ENCODE measurements around the gene FAT1.
A peak's percentile ranks its signal among the peaks of the same experiment; 100 is the strongest.

FAT1 gene

DNA sequence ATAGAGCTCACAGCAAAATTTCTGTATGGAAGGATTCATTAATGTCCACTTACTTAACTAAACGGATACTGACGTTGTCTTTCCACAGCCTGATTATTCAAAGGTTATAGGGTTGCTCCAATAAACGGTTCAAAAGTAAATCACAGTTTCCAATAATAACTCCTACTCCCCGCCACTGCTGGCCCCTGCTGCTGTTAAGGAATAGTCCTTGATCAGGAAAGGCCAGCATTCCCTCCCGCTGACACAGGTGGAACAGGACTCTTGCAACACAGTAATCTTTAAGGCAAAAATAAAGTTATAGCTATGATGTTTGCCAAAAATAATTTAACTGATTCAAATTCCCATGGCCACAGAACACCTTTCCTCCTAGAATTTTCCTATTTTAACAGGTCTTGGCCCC is 53.9 kb downstream of the FAT1 start:
- Histone ChIP-seq H2AK5ac (ENCODE audit: low read length) (no peak overlapping the region), H4K12ac (ENCODE audit: low read depth, low read length) (no peak overlapping the region)

DNA sequence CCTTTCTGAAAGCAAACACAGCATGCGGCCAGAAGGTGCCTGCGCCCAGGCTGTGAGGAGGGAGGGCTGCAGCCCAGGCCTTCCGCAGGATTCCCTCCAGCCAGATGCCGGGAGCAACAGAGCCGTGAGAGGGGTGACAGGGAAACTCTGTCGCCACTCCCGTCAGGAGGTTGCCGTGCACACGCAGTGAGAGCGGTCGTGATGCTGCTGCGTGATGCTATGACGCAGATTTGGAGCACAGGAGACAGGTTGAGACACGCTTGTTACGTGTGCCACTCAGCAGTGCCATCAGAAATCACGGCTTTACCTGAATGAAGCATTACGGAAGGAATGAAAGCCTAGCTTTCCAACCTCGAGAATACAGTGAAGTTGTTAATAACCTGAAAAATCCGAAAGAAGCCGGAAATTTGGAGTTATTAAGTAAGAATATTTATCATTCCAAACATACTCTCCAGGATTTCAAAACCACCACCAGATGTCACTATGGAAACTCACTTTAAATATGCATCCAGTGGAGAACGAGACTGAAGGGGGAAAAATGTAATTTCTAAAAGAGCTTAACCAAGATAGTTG is 54.4 kb downstream of the FAT1 start:
- no peak overlapping the region for H3K18ac ChIP-seq (ENCODE audit: low read length)
- H3K9ac ChIP-seq (ENCODE audit: low read length), result no peak overlapping the region
- no peak overlapping the region for H2AK5ac ChIP-seq (ENCODE audit: low read length)
- peak; percentile 56 to 89 for DNase-seq
- no peak overlapping the region for H3K27ac ChIP-seq (ENCODE audit: low read depth, low read length)
- no peaks in the 10 kb centered on the region for H3K27me3 ChIP-seq (ENCODE audit: insufficient read depth, low read length)
- peaks cover 3 to 7% of the 10 kb centered on the region in 2 experiments for H3K36me3 ChIP-seq (ENCODE audit: control insufficient read depth in 1 of 2, insufficient read depth in 2 of 2, low read length in 2 of 2)
- peak overlapping the region; percentile 9 for H3K4ac ChIP-seq (ENCODE audit: low read depth, low read length)
- H2BK5ac ChIP-seq (ENCODE audit: low read depth, low read length, poor library complexity), result no peak overlapping the region
- no peak overlapping the region for H4K12ac ChIP-seq (ENCODE audit: low read depth, low read length)
- no peaks in the 10 kb centered on the region for H3K79me2 ChIP-seq (ENCODE audit: control insufficient read depth, insufficient read depth, low read length, poor library complexity)
- H3K4me2 ChIP-seq (ENCODE audit: low read length), result no peak overlapping the region
- no peak overlapping the region for H2BK12ac ChIP-seq (ENCODE audit: low read length)
- H2BK120ac ChIP-seq (ENCODE audit: insufficient read depth, low read length, poor library complexity), result no peak overlapping the region
- H3K4me1 ChIP-seq (ENCODE audit: control insufficient read depth in 1 of 2, insufficient read depth in 2 of 2, low read length in 2 of 2), result peaks cover under 1 to 2% of the 10 kb centered on the region in 2 experiments
- H3K14ac ChIP-seq (ENCODE audit: low read length), result no peak overlapping the region
- no peak overlapping the region for H4K91ac ChIP-seq (ENCODE audit: low read depth, low read length)
- WGBS (ENCODE audit: extremely low coverage, insufficient coverage, insufficient read length), result no CpG with 5 or more reads among the region's 21 CpGs
- H3K9me3 ChIP-seq (ENCODE audit: insufficient read depth, low read depth, low read length), result no peaks in the 10 kb centered on the region
- no peak overlapping the region for H3K4me3 ChIP-seq (ENCODE audit: low read depth, low read length)
- H3K23ac ChIP-seq (ENCODE audit: low read length), result no peak overlapping the region
- peaks cover 4% of the 10 kb centered on the region for H3K79me1 ChIP-seq (ENCODE audit: low read length)
- H2AFZ ChIP-seq (ENCODE audit: insufficient read depth, low read length, poor library complexity), result no peak overlapping the region
- H4K8ac ChIP-seq (ENCODE audit: low read depth, low read length), result no peak overlapping the region

More for the DNA sequence above, 53.9 kb downstream of the FAT1 start:
- Histone ChIP-seq H3K27ac (ENCODE audit: low read depth, low read length) (no peak overlapping the region), H2BK120ac (ENCODE audit: insufficient read depth, low read length, poor library complexity) (no peak overlapping the region), H3K23ac (ENCODE audit: low read length) (no peak overlapping the region), H3K27me3 (ENCODE audit: insufficient read depth, low read length) (no peaks in the 10 kb centered on the region), H3K18ac (ENCODE audit: low read length) (no peak overlapping the region), H3K79me2 (ENCODE audit: control insufficient read depth, insufficient read depth, low read length, poor library complexity) (no peaks in the 10 kb centered on the region), H4K91ac (ENCODE audit: low read depth, low read length) (no peak overlapping the region), H3K4ac (ENCODE audit: low read depth, low read length) (no peak overlapping the region), H3K4me1 (ENCODE audit: control insufficient read depth in 1 of 2, insufficient read depth in 2 of 2, low read length in 2 of 2) (peaks cover 2 to 4% of the 10 kb centered on the region in 2 experiments), H2BK12ac (ENCODE audit: low read length) (no peak overlapping the region), H2AFZ (ENCODE audit: insufficient read depth, low read length, poor library complexity) (no peak overlapping the region), H3K14ac (ENCODE audit: low read length) (no peak overlapping the region), H3K9ac (ENCODE audit: low read length) (no peak overlapping the region), H3K79me1 (ENCODE audit: low read length) (peaks cover 4% of the 10 kb centered on the region), H4K8ac (ENCODE audit: low read depth, low read length) (no peak overlapping the region), H3K9me3 (ENCODE audit: insufficient read depth, low read depth, low read length) (no peaks in the 10 kb centered on the region), H3K4me2 (ENCODE audit: low read length) (no peak overlapping the region), H3K36me3 (ENCODE audit: control insufficient read depth in 1 of 2, insufficient read depth in 2 of 2, low read length in 2 of 2) (peaks cover 3 to 7% of the 10 kb centered on the region in 2 experiments), H2BK5ac (ENCODE audit: low read depth, low read length, poor library complexity) (no peak overlapping the region), H3K4me3 (ENCODE audit: low read depth, low read length) (no peak overlapping the region)
- DNase-seq, result peak; percentile 35 to 63
- no CpG with 5 or more reads among the region's 5 CpGs for WGBS (ENCODE audit: extremely low coverage, insufficient coverage, insufficient read length)

DNA sequence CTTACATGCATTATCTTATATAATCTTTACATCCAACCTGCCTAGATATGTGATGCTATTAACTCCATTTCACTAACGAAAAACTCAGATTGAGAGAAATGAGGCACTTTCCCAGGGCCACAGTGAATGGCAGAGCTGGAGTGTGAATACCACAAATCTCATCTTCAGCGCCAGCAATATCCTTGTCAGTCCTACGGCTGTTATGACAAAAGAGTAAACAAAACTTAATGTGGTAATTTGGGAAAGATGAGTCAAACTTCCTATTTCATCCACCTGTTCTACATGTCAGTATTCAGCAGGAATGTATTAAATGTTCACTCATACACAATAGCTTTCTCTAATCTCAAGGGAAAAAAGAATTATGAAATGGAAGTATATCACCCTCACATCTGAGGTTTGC is 56.9 kb downstream of the FAT1 start:
- peaks cover 4 to 10% of the 10 kb centered on the region in 2 experiments for H3K36me3 ChIP-seq (ENCODE audit: control insufficient read depth in 1 of 2, insufficient read depth in 2 of 2, low read length in 2 of 2)
- WGBS (ENCODE audit: extremely low coverage, insufficient coverage, insufficient read length), result no CpG with 5 or more reads among the region's 3 CpGs

DNA sequence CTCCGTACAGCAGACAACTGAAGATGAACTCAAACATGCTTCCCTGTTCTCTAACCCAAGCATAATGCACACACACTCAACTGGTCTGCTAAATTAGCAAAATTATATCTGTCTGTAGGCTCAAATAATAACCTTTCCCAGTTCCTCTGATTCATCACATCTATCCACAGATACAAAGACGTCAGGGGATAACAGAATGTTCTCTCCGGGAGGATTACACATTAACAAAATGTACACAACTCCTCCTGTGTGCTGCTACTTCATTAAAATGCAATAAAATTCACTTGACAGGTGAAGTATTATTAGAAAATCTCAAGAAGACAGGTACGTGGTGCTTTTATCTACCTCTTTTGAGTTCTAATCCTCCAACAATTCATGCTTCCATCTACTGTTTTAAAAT is 57.4 kb downstream of the FAT1 start:
- H3K9ac ChIP-seq (ENCODE audit: low read length), result no peak overlapping the region
- H3K9me3 ChIP-seq (ENCODE audit: insufficient read depth, low read depth, low read length), result no peaks in the 10 kb centered on the region
- H3K4ac ChIP-seq (ENCODE audit: low read depth, low read length), result no peak overlapping the region
- H3K79me1 ChIP-seq (ENCODE audit: low read length), result peaks cover 4% of the 10 kb centered on the region
- no peak overlapping the region for H2BK120ac ChIP-seq (ENCODE audit: insufficient read depth, low read length, poor library complexity)
- DNase-seq, result no peak
- no peak overlapping the region for H3K27ac ChIP-seq (ENCODE audit: low read depth, low read length)
- H2BK12ac ChIP-seq (ENCODE audit: low read length), result no peak overlapping the region
- H2AFZ ChIP-seq (ENCODE audit: insufficient read depth, low read length, poor library complexity), result no peak overlapping the region
- H4K8ac ChIP-seq (ENCODE audit: low read depth, low read length), result no peak overlapping the region
- no peak overlapping the region for H3K18ac ChIP-seq (ENCODE audit: low read length)
- H4K12ac ChIP-seq (ENCODE audit: low read depth, low read length), result no peak overlapping the region
- H3K4me1 ChIP-seq (ENCODE audit: control insufficient read depth in 1 of 2, insufficient read depth in 2 of 2, low read length in 2 of 2), result peaks cover 0 to 2% of the 10 kb centered on the region in 2 experiments
- peaks cover 8 to 13% of the 10 kb centered on the region in 2 experiments for H3K36me3 ChIP-seq (ENCODE audit: control insufficient read depth in 1 of 2, insufficient read depth in 2 of 2, low read length in 2 of 2)
- no peak overlapping the region for H2BK5ac ChIP-seq (ENCODE audit: low read depth, low read length, poor library complexity)
- no peak overlapping the region for H3K4me2 ChIP-seq (ENCODE audit: low read length)
- no peak overlapping the region for H3K23ac ChIP-seq (ENCODE audit: low read length)
- no peak overlapping the region for H4K91ac ChIP-seq (ENCODE audit: low read depth, low read length)
- H3K14ac ChIP-seq (ENCODE audit: low read length), result no peak overlapping the region
- no peaks in the 10 kb centered on the region for H3K27me3 ChIP-seq (ENCODE audit: insufficient read depth, low read length)
- no peak overlapping the region for H3K4me3 ChIP-seq (ENCODE audit: low read depth, low read length)
- no peaks in the 10 kb centered on the region for H3K79me2 ChIP-seq (ENCODE audit: control insufficient read depth, insufficient read depth, low read length, poor library complexity)
- no CpG with 5 or more reads among the region's 4 CpGs for WGBS (ENCODE audit: extremely low coverage, insufficient coverage, insufficient read length)
- no peak overlapping the region for H2AK5ac ChIP-seq (ENCODE audit: low read length)

More for the DNA sequence above, 56.9 kb downstream of the FAT1 start:
- no peaks in the 10 kb centered on the region for H3K27me3 ChIP-seq (ENCODE audit: insufficient read depth, low read length)
- no peak overlapping the region for H2BK12ac ChIP-seq (ENCODE audit: low read length)
- no peak overlapping the region for H2AFZ ChIP-seq (ENCODE audit: insufficient read depth, low read length, poor library complexity)
- H2BK5ac ChIP-seq (ENCODE audit: low read depth, low read length, poor library complexity), result no peak overlapping the region
- peak in 1 of 2 donors; percentile 54 for DNase-seq
- peaks cover 0 to 2% of the 10 kb centered on the region in 2 experiments for H3K4me1 ChIP-seq (ENCODE audit: control insufficient read depth in 1 of 2, insufficient read depth in 2 of 2, low read length in 2 of 2)
- no peak overlapping the region for H3K4me3 ChIP-seq (ENCODE audit: low read depth, low read length)
- peaks cover 4% of the 10 kb centered on the region for H3K79me1 ChIP-seq (ENCODE audit: low read length)
- H3K4me2 ChIP-seq (ENCODE audit: low read length), result no peak overlapping the region
- no peaks in the 10 kb centered on the region for H3K79me2 ChIP-seq (ENCODE audit: control insufficient read depth, insufficient read depth, low read length, poor library complexity)
- no peak overlapping the region for H3K9ac ChIP-seq (ENCODE audit: low read length)
- H3K4ac ChIP-seq (ENCODE audit: low read depth, low read length), result no peak overlapping the region
- no peak overlapping the region for H3K18ac ChIP-seq (ENCODE audit: low read length)
- H3K9me3 ChIP-seq (ENCODE audit: insufficient read depth, low read depth, low read length), result no peaks in the 10 kb centered on the region
- no peak overlapping the region for H3K23ac ChIP-seq (ENCODE audit: low read length)
- no peak overlapping the region for H4K91ac ChIP-seq (ENCODE audit: low read depth, low read length)
- H3K14ac ChIP-seq (ENCODE audit: low read length), result no peak overlapping the region
- H2BK120ac ChIP-seq (ENCODE audit: insufficient read depth, low read length, poor library complexity), result no peak overlapping the region
- H3K27ac ChIP-seq (ENCODE audit: low read depth, low read length), result no peak overlapping the region
- H4K8ac ChIP-seq (ENCODE audit: low read depth, low read length), result no peak overlapping the region
- H2AK5ac ChIP-seq (ENCODE audit: low read length), result no peak overlapping the region
- no peak overlapping the region for H4K12ac ChIP-seq (ENCODE audit: low read depth, low read length)
